LNCaP clone FGC (cell line): ENCODE measurements around the gene IL20.

Experiments used
- DNase-seq: peaks from one replicate; pipeline ENCODE4 v3.0.0-alpha.2; 2011; ENCODE audit warnings: low read depth
- H3K4me3 ChIP-seq: 2 replicates; pipeline ENCODE4 v1.5.1; 2011; ENCODE audit warnings: mild to moderate bottlenecking, low read depth, low read length, control low read depth
- TF ChIP-seq, protein P1 (sequence below): IDR thresholded peaks from 2 replicates; pipeline ENCODE4 v1.5.1; 2012; ENCODE audit warnings: mild to moderate bottlenecking; ENCODE audit not compliant: control insufficient read depth, insufficient read depth; ENCODE audit errors: extremely low read depth

The IL20 gene

GRCh38 chr1:206873603-206874188, 8.3 kb downstream of the IL20 start:
- H3K4me3 ChIP-seq, result no peak overlapping the region
- no peak for DNase-seq
- TF ChIP-seq, protein P1, sequence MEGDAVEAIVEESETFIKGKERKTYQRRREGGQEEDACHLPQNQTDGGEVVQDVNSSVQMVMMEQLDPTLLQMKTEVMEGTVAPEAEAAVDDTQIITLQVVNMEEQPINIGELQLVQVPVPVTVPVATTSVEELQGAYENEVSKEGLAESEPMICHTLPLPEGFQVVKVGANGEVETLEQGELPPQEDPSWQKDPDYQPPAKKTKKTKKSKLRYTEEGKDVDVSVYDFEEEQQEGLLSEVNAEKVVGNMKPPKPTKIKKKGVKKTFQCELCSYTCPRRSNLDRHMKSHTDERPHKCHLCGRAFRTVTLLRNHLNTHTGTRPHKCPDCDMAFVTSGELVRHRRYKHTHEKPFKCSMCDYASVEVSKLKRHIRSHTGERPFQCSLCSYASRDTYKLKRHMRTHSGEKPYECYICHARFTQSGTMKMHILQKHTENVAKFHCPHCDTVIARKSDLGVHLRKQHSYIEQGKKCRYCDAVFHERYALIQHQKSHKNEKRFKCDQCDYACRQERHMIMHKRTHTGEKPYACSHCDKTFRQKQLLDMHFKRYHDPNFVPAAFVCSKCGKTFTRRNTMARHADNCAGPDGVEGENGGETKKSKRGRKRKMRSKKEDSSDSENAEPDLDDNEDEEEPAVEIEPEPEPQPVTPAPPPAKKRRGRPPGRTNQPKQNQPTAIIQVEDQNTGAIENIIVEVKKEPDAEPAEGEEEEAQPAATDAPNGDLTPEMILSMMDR, result no peak

- no peak for DNase-seq
- TF ChIP-seq, protein P1, result no peak
- no peak overlapping the region for H3K4me3 ChIP-seq
These were observed 10.4 kb downstream of the IL20 start for GRCh38 chr1:206875752-206876377.

DNA sequence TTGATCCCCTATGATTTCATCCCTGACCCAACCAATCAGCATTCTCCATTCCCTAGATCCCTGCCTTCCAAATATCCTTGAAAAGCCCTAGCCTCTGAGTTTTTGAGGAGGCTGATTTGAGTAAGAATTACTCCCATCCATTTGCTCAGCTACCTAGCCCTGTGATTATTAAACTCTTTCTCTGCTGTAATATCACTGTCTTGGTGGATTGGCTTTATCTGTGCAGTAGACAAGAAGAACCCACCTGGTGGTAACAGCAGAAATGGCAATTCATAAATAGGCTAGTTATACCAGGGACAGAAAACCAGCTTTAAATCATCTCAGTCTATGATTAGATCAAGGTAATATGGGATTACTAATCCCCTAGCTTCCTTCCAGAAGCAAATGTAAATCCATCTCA, 13.0 kb downstream of the IL20 start:
- DNase-seq, result no peak
- TF ChIP-seq, protein P1, result no peak
- H3K4me3 ChIP-seq, result no peak overlapping the region

DNA sequence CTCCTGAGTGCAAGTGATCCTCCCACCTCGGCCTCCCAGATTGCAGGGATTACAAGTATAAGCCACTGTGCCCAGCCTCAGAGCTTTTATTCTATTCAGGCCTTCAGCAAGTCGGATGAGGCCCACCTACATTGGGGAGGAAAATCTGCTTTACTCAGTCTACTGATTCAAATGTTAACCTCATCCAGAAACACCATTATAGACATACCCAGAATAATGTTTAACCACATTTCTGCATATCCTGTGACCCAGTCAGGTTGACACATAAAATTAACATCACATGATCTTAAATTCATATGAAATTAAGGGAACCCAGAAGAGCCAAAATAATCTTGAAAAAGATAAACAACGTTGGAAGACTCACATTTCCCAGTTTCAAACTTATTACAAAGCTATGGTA, 14.9 kb downstream of the IL20 start:
- TF ChIP-seq, protein P1, result no peak
- H3K4me3 ChIP-seq, result no peak overlapping the region
- no peak for DNase-seq

GRCh38 chr1:206882555-206882954, 17.1 kb downstream of the IL20 start:
- no peak overlapping the region for H3K4me3 ChIP-seq
- DNase-seq, result no peak
- TF ChIP-seq, protein P1, result no peak

DNA sequence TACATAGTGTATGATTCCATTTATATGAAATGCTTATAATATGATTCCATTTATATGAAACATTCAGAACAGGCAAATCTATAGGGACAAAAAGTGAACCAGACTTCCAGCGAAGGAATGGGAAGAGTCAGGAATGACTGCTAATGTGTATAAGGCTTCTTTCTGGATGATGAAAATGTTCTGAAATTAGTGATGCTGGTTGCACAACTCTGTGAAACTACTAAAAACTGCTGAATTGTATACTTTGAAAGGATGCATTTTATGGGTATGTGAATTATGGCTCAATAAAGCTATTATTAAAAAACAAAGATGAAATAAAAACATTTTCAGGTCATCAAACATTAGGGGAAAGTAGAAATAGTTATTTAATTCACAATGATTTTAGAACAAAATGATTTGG, 17.7 kb downstream of the IL20 start:
- DNase-seq, result no peak

GRCh38 chr1:206883876-206884275, 18.5 kb downstream of the IL20 start:
- H3K4me3 ChIP-seq, result no peak overlapping the region
- TF ChIP-seq, protein P1, result no peak
- no peak for DNase-seq

More for the DNA sequence above, 17.7 kb downstream of the IL20 start:
- no peak overlapping the region for H3K4me3 ChIP-seq
- TF ChIP-seq, protein P1, result no peak
